Left ventricle myocardium superior (tissue), 1 donor: Measurements from ENCODE around the gene MYO7A. TPM values are rescaled to one million over a fixed set of nuclear protein-coding genes. Genes with fewer than 3 reads are reported as not detected.

ENCODE experiments used
- ATAC-seq: fragments of 200-7000 bp; cut with Tn5 transposase; one replicate; pipeline ENCODE4 v1.9.1; 2020; ENCODE audit warnings: mild to moderate bottlenecking, moderate library complexity
- DNase-seq: peaks from one replicate; pipeline ENCODE4 v3.0.0-alpha.2; 2020
- intact Hi-C: fragments of 100-400 bp; cut with micrococcal nuclease; formaldehyde crosslinking; loops from one replicate; pipeline ENCODE4 v1.11.0; 2022
- total RNA-seq: library from RNA; stranded (reverse); fragmentation: NEBNext Ultra II Directional; extraction: Animal tissue kit (Norgen Biotek cat#: 25700); gene quantifications from one replicate; pipeline ENCODE4 v1.2.1, GENCODE V29; 2021
- donor health status: DM: no; HTN: yes; CAD: no; lungs with severe emphysema.

Gene MYO7A
- total RNA-seq, 1 donor from 2014 or later: 4.6 TPM

GRCh38 chr11:77223797-77224196, 95.8 kb downstream of the MYO7A start:
- intact Hi-C loops: no loop called here
- ATAC-seq (no peak), DNase-seq (no peak)

GRCh38 chr11:77230878-77231605, 103.0 kb downstream of the MYO7A start:
- intact Hi-C loops: no loop called here
- no peak for ATAC-seq
- DNase-seq: no peak

- intact Hi-C loops: no loop called here
- DNase-seq: no peak
- no peak for ATAC-seq
Measured at GRCh38 chr11:77231800-77232199, 103.8 kb downstream of the MYO7A start.

DNA sequence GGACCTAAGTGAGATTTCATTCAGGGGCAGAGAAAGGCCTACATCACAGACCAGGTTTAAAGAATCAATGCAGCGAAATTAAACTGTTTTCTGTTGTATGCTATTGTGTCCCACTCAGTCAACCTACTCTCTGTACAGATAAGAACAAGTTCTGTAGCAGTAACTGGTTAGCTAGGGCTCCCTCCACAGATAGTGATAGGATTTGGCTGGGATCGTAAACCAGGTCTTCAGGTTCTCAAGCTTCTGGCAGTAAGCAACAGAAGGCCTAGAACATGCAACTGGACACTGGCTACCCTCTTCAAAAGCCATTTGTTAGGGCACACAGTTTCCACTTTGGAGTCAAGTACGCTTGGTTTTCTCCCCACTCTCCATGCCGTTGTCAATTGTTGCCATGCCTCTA, 104.2 kb downstream of the MYO7A start:
- DNase-seq: no peak
- no peak for ATAC-seq
- intact Hi-C loops: no loop called here

GRCh38 chr11:77233011-77233410, 105.0 kb downstream of the MYO7A start:
- intact Hi-C loops: no loop called here
- ATAC-seq (no peak), DNase-seq (no peak)

- ATAC-seq (no peak), DNase-seq (no peak)
- intact Hi-C loops: no loop called here
Measured at GRCh38 chr11:77236901-77237300, 108.9 kb downstream of the MYO7A start.

DNA sequence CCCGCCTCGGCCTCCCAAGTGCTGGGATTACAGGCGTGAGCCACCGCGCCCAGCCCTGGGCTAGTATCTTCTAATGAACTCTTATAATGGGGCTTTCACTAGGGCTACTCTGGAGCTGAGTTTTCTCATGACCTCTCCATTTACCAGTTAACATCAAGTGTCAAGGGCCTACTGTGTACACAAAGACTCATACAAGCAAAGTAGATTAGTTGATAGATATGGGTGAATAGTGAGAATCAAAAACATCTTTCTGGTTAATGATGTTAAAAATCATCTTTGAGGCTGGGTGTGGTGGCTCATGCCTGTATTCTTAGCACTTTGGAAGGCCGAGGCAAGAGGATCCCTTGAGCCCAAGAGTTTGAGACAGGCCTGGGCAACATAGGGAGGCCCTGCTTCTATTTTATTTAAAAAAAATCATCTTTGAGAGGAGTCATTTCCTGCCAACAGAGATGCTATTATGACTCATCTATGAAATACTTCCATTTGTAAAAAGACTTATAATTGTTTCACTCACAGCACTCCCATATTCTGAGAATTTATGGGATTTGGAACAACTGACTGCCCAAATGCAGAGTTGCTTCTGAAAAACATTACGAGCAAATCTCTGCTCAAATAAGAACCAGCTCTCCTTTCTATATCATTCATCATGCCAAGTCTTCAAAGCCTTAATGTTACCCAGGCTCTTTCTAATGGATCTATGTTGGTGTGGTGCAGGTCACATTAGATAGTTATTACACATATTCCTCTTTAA, 116.4 kb downstream of the MYO7A start:
- no peak for ATAC-seq
- intact Hi-C loops: no loop called here
- DNase-seq: no peak

DNA sequence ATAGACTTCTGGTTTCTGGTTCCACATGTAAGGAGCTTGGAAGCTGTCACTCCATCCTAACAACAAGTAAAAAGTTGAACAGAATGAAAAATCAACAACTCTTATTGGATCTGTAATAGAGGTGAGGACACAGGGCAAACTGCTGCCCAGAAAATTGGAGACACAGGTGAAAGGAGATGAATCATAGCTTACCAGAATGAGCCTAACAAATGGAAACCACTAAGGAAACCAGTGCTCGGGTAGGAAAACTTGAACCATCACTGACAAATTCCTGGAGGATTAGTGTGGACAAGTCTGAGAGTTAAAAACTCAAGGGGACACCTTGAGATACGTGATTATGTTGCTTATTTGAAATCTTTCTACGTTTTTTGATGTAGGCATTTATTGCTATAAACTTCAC, 121.4 kb downstream of the MYO7A start:
- DNase-seq (no peak), ATAC-seq (no peak)
- intact Hi-C loops: no loop called here

- intact Hi-C loops: no loop called here
- no peak for ATAC-seq
- DNase-seq: no peak
Measured at GRCh38 chr11:77250881-77251640, 123.0 kb downstream of the MYO7A start.

- DNase-seq (no peak), ATAC-seq (no peak)
- intact Hi-C loops: no loop called here
Measured at GRCh38 chr11:77252555-77253270, 124.7 kb downstream of the MYO7A start.

DNA sequence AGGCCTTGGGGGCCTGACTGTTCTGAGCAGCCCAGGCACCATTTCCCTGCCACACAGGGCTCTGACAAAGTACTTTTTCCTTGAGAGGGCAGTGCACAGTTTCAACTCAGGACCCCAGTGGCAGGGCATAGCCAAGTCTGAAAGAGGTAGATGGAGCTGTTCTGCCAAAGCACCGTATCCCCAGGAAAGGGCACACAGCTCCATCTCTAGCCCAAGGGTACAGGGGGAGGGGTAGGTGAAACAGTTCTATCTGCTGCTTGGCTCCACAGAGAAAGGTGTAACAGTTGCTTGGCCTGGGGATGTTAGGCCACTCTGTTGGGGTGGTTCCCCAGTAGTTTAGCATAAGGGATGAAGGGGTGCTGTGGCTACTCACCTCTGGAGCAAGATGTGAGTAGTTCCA, 125.6 kb downstream of the MYO7A start:
- DNase-seq (no peak), ATAC-seq (no peak)
- intact Hi-C loops: no loop called here

GRCh38 chr11:77259641-77260040, 131.6 kb downstream of the MYO7A start:
- no peak for ATAC-seq
- DNase-seq: no peak
- intact Hi-C loops: no loop called here

- no peak for ATAC-seq
- intact Hi-C loops: no loop called here
- no peak for DNase-seq
Measured at GRCh38 chr11:77262803-77263202, 134.8 kb downstream of the MYO7A start.

Other genes with a start within 250 kb of the MYO7A start
- gene B3GNT6, start 93.8 kb upstream of the MYO7A start, total RNA-seq: not detected
- 2.5 TPM for gene CAPN5, start 61.3 kb upstream of the MYO7A start, total RNA-seq
- gene OMP, start 25.4 kb upstream of the MYO7A start, total RNA-seq: not detected
- not detected for gene GDPD4, start 173.4 kb downstream of the MYO7A start, total RNA-seq